Measurements from ENCODE around the gene ABR. TPM values are rescaled to one million over a fixed set of nuclear protein-coding genes. Genes with fewer than 3 reads are reported as not detected.
"Not testable (repeated sequence)": the region's sequence is repeated elsewhere in the genome, so short reads cannot be mapped to it uniquely, and the experiment has no call there.

Gene ABR
- total RNA-seq, 4 donors from 2014 or later = 286 to 1,099 (median 522) TPM

- Histone ChIP-seq H3K27ac (no peak overlapping the region), H3K27me3 (no peaks in the 10 kb centered on the region), H3K4me1 (peaks cover 5 to 44% (median 20%) of the 10 kb centered on the region in 4 donors), H3K4me3 (no peak overlapping the region), H3K9me3 (no peaks in the 10 kb centered on the region), H3K36me3 (no peaks in the 10 kb centered on the region)
- intact Hi-C loops (cut with DNase I; ENCODE audit: low total_unique reads) (no loop called here), in situ Hi-C loops (cut with MboI; ENCODE audit: low pct_ligation_motif_present in 1 of 4, low pct_unique_long_range_greater_than_20kb in 1 of 4, low sequenced_read_pairs in 3 of 4) (no loop called here)
- DNase-seq = no peak
- WGBS, 2 donors (ENCODE audit: low coverage in 1 of 2) = 89 to 100% methylated on average over 4 to 5 of the region's 5 CpGs
- TF ChIP-seq CTCF (IDR thresholded peaks at IDR 0.05) = no peak
- no peak for TF ChIP-seq EP300 (IDR thresholded peaks at IDR 0.05; ENCODE audit: low read depth)
- TF ChIP-seq POLR2A (IDR thresholded peaks at IDR 0.05) = no peak
- TF ChIP-seq POLR2AphosphoS5 (IDR thresholded peaks at IDR 0.05) = no peak
These were observed 22.5 kb upstream of the ABR start for GRCh38 chr17:1202291-1202690.

- peak overlapping the region in 2 of 4 donors; percentile 6 to 27 for H3K27ac ChIP-seq
- H3K36me3 ChIP-seq = no peaks in the 10 kb centered on the region
- H3K9me3 ChIP-seq = no peaks in the 10 kb centered on the region
- in situ Hi-C loops (cut with MboI; ENCODE audit: low pct_ligation_motif_present in 1 of 4, low pct_unique_long_range_greater_than_20kb in 1 of 4, low sequenced_read_pairs in 3 of 4) (no loop called here), intact Hi-C loops (cut with DNase I; ENCODE audit: low total_unique reads) (no loop called here)
- H3K4me3 ChIP-seq = no peak overlapping the region
- H3K27me3 ChIP-seq = no peaks in the 10 kb centered on the region
- 78 to 84% methylated on average over 5 to 25 of the region's 25 CpGs for WGBS, 2 donors (ENCODE audit: low coverage in 1 of 2)
- no peak for TF ChIP-seq POLR2AphosphoS5 (IDR thresholded peaks at IDR 0.05)
- no peak for TF ChIP-seq EP300 (IDR thresholded peaks at IDR 0.05; ENCODE audit: low read depth)
- TF ChIP-seq POLR2A (IDR thresholded peaks at IDR 0.05) = no peak
- TF ChIP-seq CTCF (IDR thresholded peaks at IDR 0.05) = no peak
- H3K4me1 ChIP-seq = peaks cover 5 to 49% (median 23%) of the 10 kb centered on the region in 4 donors
- DNase-seq = no peak
These were observed 21.4 kb upstream of the ABR start for GRCh38 chr17:1201132-1201702.

GRCh38 chr17:1199271-1199743 lies 19.5 kb upstream of the ABR start:
- H3K36me3 ChIP-seq; intact Hi-C loops (cut with DNase I; ENCODE audit: low total_unique reads); H3K27me3 ChIP-seq; H3K4me3 ChIP-seq; DNase-seq; H3K9me3 ChIP-seq; in situ Hi-C loops (cut with MboI; ENCODE audit: low pct_ligation_motif_present in 1 of 4, low pct_unique_long_range_greater_than_20kb in 1 of 4, low sequenced_read_pairs in 3 of 4): not testable (repeated sequence)
- Histone ChIP-seq H3K4me1 (peaks cover 5 to 49% (median 23%) of the 10 kb centered on the region in 4 donors), H3K27ac (peak overlapping the region; percentile 70 to 83 (median 76))
- WGBS, 2 donors (ENCODE audit: low coverage in 1 of 2) = 75% methylated on average over 10 of the region's 10 CpGs; no CpG with 5 or more reads in 1 of the 2 donors

- peak; percentile 82 for DNase-seq
- 43% methylated on average over 17 of the region's 17 CpGs; no CpG with 5 or more reads in 1 of the 2 donors for WGBS, 2 donors (ENCODE audit: low coverage in 1 of 2)
- in situ Hi-C loops (cut with MboI; ENCODE audit: low pct_ligation_motif_present in 1 of 4, low pct_unique_long_range_greater_than_20kb in 1 of 4, low sequenced_read_pairs in 3 of 4) (no loop called here), intact Hi-C loops (cut with DNase I; ENCODE audit: low total_unique reads) (no loop called here)
- no peaks in the 10 kb centered on the region for H3K36me3 ChIP-seq
- H3K4me1 ChIP-seq = peaks cover 5 to 47% (median 17%) of the 10 kb centered on the region in 4 donors
- no peaks in the 10 kb centered on the region for H3K9me3 ChIP-seq
- H3K27ac ChIP-seq = peak overlapping the region; percentile 70 to 83 (median 76)
- H3K27me3 ChIP-seq = no peaks in the 10 kb centered on the region
- TF ChIP-seq POLR2A (IDR thresholded peaks at IDR 0.05) (no peak), POLR2AphosphoS5 (IDR thresholded peaks at IDR 0.05) (peak in 1 of 3 donors; percentile 22)
- H3K4me3 ChIP-seq = no peak overlapping the region
These were observed 18.2 kb upstream of the ABR start for GRCh38 chr17:1197781-1198490.

GRCh38 chr17:1197379-1197778 lies 17.6 kb upstream of the ABR start:
- no peak overlapping the region for H3K4me3 ChIP-seq
- peak overlapping the region; percentile 70 to 83 (median 76) for H3K27ac ChIP-seq
- intact Hi-C loops (cut with DNase I; ENCODE audit: low total_unique reads) = no loop called here
- H3K9me3 ChIP-seq = no peaks in the 10 kb centered on the region
- in situ Hi-C loops (cut with MboI; ENCODE audit: low pct_ligation_motif_present in 1 of 4, low pct_unique_long_range_greater_than_20kb in 1 of 4, low sequenced_read_pairs in 3 of 4) = no loop called here
- TF ChIP-seq POLR2A (IDR thresholded peaks at IDR 0.05) = no peak
- peak; percentile 28 to 60 (median 47) for TF ChIP-seq POLR2AphosphoS5 (IDR thresholded peaks at IDR 0.05)
- no peaks in the 10 kb centered on the region for H3K27me3 ChIP-seq
- no peak for DNase-seq
- peaks cover 5 to 45% (median 17%) of the 10 kb centered on the region in 4 donors for H3K4me1 ChIP-seq
- H3K36me3 ChIP-seq = no peaks in the 10 kb centered on the region
- 66 to 92% methylated on average over 2 to 3 of the region's 3 CpGs for WGBS, 2 donors (ENCODE audit: low coverage in 1 of 2)

Measured in transverse colon (tissue), 4 donors.